GM12865 (cell line): ENCODE data around the gene MZT1.
"Not testable (repeated sequence)": the region's sequence is repeated elsewhere in the genome, so short reads cannot be mapped to it uniquely, and the experiment has no call there.

Experiments
- DNase-seq: peaks from one replicate; pipeline ENCODE4 v3.0.0; 2010; ENCODE audit warnings: low read depth
- H3K4me3 ChIP-seq: 2 replicates; pipeline ENCODE4 v1.5.1; 2011; ENCODE audit warnings: mild to moderate bottlenecking, low read depth, low read length, control low read depth
- CTCF ChIP-seq: IDR thresholded peaks from 2 replicates; pipeline ENCODE4 v1.5.1; 2011; ENCODE audit warnings: low read length, control low read depth, low read depth, inconsistent platforms; ENCODE audit not compliant: insufficient read depth; ENCODE audit errors: missing control alignments

MZT1 gene

GRCh38 chr13:72751220-72751619 is 23.8 kb upstream of the MZT1 start:
- no peak for DNase-seq
- H3K4me3 ChIP-seq: no peak overlapping the region
- no peak for TF ChIP-seq CTCF

GRCh38 chr13:72745260-72745659 is 17.8 kb upstream of the MZT1 start:
- no peak overlapping the region for H3K4me3 ChIP-seq
- no peak for TF ChIP-seq CTCF
- DNase-seq: no peak

- no peak for TF ChIP-seq CTCF
- no peak overlapping the region for H3K4me3 ChIP-seq
- DNase-seq: no peak
These were observed 12.6 kb upstream of the MZT1 start for GRCh38 chr13:72740015-72740414.

- no peak for TF ChIP-seq CTCF
- DNase-seq: no peak
- H3K4me3 ChIP-seq: no peak overlapping the region
These were observed 9.6 kb upstream of the MZT1 start for GRCh38 chr13:72737033-72737432.

GRCh38 chr13:72728290-72728605 is 819 bp upstream of the MZT1 start:
- no peak for DNase-seq
- H3K4me3 ChIP-seq: peak overlapping the region; percentile 83
- TF ChIP-seq CTCF: no peak

GRCh38 chr13:72726726-72727416 is 558 bp downstream of the MZT1 start:
- no peak for TF ChIP-seq CTCF
- DNase-seq: peak; percentile 60

GRCh38 chr13:72726185-72726584 is 1.2 kb downstream of the MZT1 start:
- peak overlapping the region; percentile 100 for H3K4me3 ChIP-seq

More at GRCh38 chr13:72726726-72727416, 558 bp downstream of the MZT1 start:
- H3K4me3 ChIP-seq: peak overlapping the region; percentile 100

More at GRCh38 chr13:72726185-72726584, 1.2 kb downstream of the MZT1 start:
- DNase-seq: not testable (repeated sequence)
